SK-N-SH (cell line): ENCODE measurements around the gene TMEM161B.

Source experiments
- CTCF ChIP-seq: fragments of 200-600 bp; sonication (generic); IDR thresholded peaks from 2 replicates; pipeline ENCODE4 v1.6.1; 2017; ENCODE audit warnings: antibody characterized with exemption, mild to moderate bottlenecking, moderate library complexity
- ELF1 ChIP-seq: IDR thresholded peaks from 2 replicates; pipeline ENCODE4 v1.4.0; 2012
- GABPA ChIP-seq: IDR thresholded peaks from 2 replicates; pipeline ENCODE4 v1.4.0; 2012; ENCODE audit warnings: low read depth, mild to moderate bottlenecking
- GATA2 ChIP-seq: sonication (generic); formaldehyde crosslinking; IDR thresholded peaks from 2 replicates; pipeline ENCODE4 v1.5.0; 2020; ENCODE audit warnings: mild to moderate bottlenecking, missing genetic modification reagents
- IRF3 ChIP-seq: fragments of 150-350 bp; IDR thresholded peaks from 2 replicates; pipeline ENCODE4 v1.6.1; 2016; ENCODE audit warnings: mild to moderate bottlenecking, low read depth, low read length
- MAX ChIP-seq: IDR thresholded peaks from 2 replicates; pipeline ENCODE4 v1.4.0; 2012; ENCODE audit warnings: low read depth
- MXI1 ChIP-seq: IDR thresholded peaks from 2 replicates; pipeline ENCODE4 v1.6.1; 2012; ENCODE audit warnings: mild to moderate bottlenecking, low read depth, low read length, improper control_type of control experiment
- RAD21 ChIP-seq: IDR thresholded peaks from 2 replicates; pipeline ENCODE4 v1.6.1; 2012; ENCODE audit warnings: mild to moderate bottlenecking, low read length
- REST ChIP-seq: IDR thresholded peaks from 2 replicates; pipeline ENCODE4 v1.6.1; 2012; ENCODE audit warnings: mild to moderate bottlenecking, low read depth, low read length, moderate library complexity
- RXRA ChIP-seq: IDR thresholded peaks from 2 replicates; pipeline ENCODE4 v1.4.0; 2012; ENCODE audit warnings: low read depth, mild to moderate bottlenecking, borderline replicate concordance
- TAF1 ChIP-seq: IDR thresholded peaks from 2 replicates; pipeline ENCODE4 v1.6.1; 2012; ENCODE audit warnings: low read depth, mild to moderate bottlenecking, low read length, moderate library complexity, borderline replicate concordance
- USF1 ChIP-seq: IDR thresholded peaks from 2 replicates; pipeline ENCODE4 v1.4.0; 2012; ENCODE audit warnings: low read depth, borderline replicate concordance
- YY1 ChIP-seq: IDR thresholded peaks from 2 replicates; pipeline ENCODE4 v1.4.0; 2012; ENCODE audit warnings: low read depth, mild to moderate bottlenecking

- TF ChIP-seq GABPA (no peak), CTCF (no peak), YY1 (no peak), RAD21 (no peak), IRF3 (no peak), GATA2 (CRISPR knock-in tag) (no peak), REST (no peak), TAF1 (no peak), RXRA (no peak), ELF1 (no peak), USF1 (no peak), MXI1 (no peak), MAX (no peak)
Measured at GRCh38 chr5:88275581-88275980, 6.9 kb upstream of the TMEM161B start.
